ENCODE measurements around the gene PNPLA6. TPM values are rescaled to one million over a fixed set of nuclear protein-coding genes. Genes with fewer than 3 reads are reported as not detected.

PNPLA6 gene
- total RNA-seq, 4 donors from 2014 or later = 39.7 to 74.1 (median 50.1) TPM

GRCh38 chr19:7541828-7542443, 6.4 kb downstream of the PNPLA6 start:
- no peak overlapping the region for H3K4me3 ChIP-seq
- TF ChIP-seq, protein P1, sequence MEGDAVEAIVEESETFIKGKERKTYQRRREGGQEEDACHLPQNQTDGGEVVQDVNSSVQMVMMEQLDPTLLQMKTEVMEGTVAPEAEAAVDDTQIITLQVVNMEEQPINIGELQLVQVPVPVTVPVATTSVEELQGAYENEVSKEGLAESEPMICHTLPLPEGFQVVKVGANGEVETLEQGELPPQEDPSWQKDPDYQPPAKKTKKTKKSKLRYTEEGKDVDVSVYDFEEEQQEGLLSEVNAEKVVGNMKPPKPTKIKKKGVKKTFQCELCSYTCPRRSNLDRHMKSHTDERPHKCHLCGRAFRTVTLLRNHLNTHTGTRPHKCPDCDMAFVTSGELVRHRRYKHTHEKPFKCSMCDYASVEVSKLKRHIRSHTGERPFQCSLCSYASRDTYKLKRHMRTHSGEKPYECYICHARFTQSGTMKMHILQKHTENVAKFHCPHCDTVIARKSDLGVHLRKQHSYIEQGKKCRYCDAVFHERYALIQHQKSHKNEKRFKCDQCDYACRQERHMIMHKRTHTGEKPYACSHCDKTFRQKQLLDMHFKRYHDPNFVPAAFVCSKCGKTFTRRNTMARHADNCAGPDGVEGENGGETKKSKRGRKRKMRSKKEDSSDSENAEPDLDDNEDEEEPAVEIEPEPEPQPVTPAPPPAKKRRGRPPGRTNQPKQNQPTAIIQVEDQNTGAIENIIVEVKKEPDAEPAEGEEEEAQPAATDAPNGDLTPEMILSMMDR (IDR thresholded peaks at IDR 0.05) = no peak
- no peak for TF ChIP-seq POLR2A (IDR thresholded peaks at IDR 0.05)
- no peak for DNase-seq
- no peaks in the 10 kb centered on the region for H3K9me3 ChIP-seq
- H3K27me3 ChIP-seq = no peaks in the 10 kb centered on the region
- peaks cover 0 to 12% (median 0%) of the 10 kb centered on the region in 3 donors for H3K4me1 ChIP-seq
- peaks cover 24 to 99% (median 28%) of the 10 kb centered on the region in 3 donors for H3K36me3 ChIP-seq
- H3K27ac ChIP-seq = no peak overlapping the region
- WGBS, 2 donors = 94 to 95% methylated on average over 9 to 10 of the region's 11 CpGs
- intact Hi-C loops (cut with DNase I) = no loop called here

- DNase-seq = no peak
- H3K27ac ChIP-seq = peak overlapping the region in 1 of 4 donors; percentile 25
- 90 to 100% methylated on average over 1 to 4 of the region's 24 CpGs for WGBS, 2 donors
- H3K27me3 ChIP-seq = no peaks in the 10 kb centered on the region
- no peak overlapping the region for H3K4me3 ChIP-seq
- intact Hi-C loops (cut with DNase I) = no loop called here
- TF ChIP-seq, protein P1 (IDR thresholded peaks at IDR 0.05) = no peak
- TF ChIP-seq POLR2A (IDR thresholded peaks at IDR 0.05) = no peak
- peaks cover 0 to 10% (median 0%) of the 10 kb centered on the region in 3 donors for H3K4me1 ChIP-seq
- no peaks in the 10 kb centered on the region for H3K9me3 ChIP-seq
- peaks cover 24 to 91% (median 28%) of the 10 kb centered on the region in 3 donors for H3K36me3 ChIP-seq
Observed at GRCh38 chr19:7542556-7543348, 7.2 kb downstream of the PNPLA6 start.

DNA sequence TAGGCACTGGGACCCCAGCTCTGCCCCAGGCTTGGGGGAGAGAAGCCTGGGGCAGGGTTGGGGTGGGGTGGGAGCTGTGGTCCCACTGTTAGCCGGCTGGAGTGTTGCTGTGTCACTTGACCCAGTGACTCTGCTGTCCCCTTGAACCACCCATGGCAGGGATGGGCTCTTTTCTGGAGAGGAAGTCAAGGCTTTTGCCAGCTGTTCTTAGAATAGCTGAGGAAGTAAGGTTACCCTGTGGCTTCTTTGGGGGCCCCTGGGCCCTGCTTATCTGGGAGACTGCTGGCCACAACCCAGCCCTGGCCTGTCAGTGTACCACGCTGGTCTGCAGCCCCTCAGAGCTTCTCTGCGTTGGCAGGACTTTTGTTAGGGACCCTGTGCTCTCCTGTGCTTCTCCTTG, 9.1 kb downstream of the PNPLA6 start:
- no peaks in the 10 kb centered on the region for H3K9me3 ChIP-seq
- intact Hi-C loops (cut with DNase I) = no loop called here
- DNase-seq = no peak
- peaks cover 0 to 10% (median 0%) of the 10 kb centered on the region in 3 donors for H3K4me1 ChIP-seq
- peak overlapping the region in 3 of 4 donors; percentile 7 to 65 (median 50) for H3K27ac ChIP-seq
- TF ChIP-seq, protein P1 (IDR thresholded peaks at IDR 0.05) = no peak
- 78 to 92% methylated on average over 2 to 3 of the region's 3 CpGs for WGBS, 2 donors
- peaks cover 24 to 77% (median 28%) of the 10 kb centered on the region in 3 donors for H3K36me3 ChIP-seq
- no peaks in the 10 kb centered on the region for H3K27me3 ChIP-seq
- no peak overlapping the region for H3K4me3 ChIP-seq

- no peak for DNase-seq
- peak overlapping the region in 2 of 4 donors; percentile 19 to 50 for H3K27ac ChIP-seq
- H3K4me3 ChIP-seq = no peak overlapping the region
- H3K4me1 ChIP-seq = peaks cover 0 to 10% (median 0%) of the 10 kb centered on the region in 3 donors
- H3K9me3 ChIP-seq = no peaks in the 10 kb centered on the region
- TF ChIP-seq, protein P1 (IDR thresholded peaks at IDR 0.05) = no peak
- no peak for TF ChIP-seq POLR2A (IDR thresholded peaks at IDR 0.05)
- H3K36me3 ChIP-seq = peaks cover 20 to 77% (median 22%) of the 10 kb centered on the region in 3 donors
- intact Hi-C loops (cut with DNase I) = no loop called here
- 74 to 94% methylated on average over 5 to 6 of the region's 8 CpGs for WGBS, 2 donors
- H3K27me3 ChIP-seq = no peaks in the 10 kb centered on the region
Observed at GRCh38 chr19:7545300-7545699, 9.8 kb downstream of the PNPLA6 start.

- no peak overlapping the region for H3K4me3 ChIP-seq
- H3K9me3 ChIP-seq = no peaks in the 10 kb centered on the region
- no peaks in the 10 kb centered on the region for H3K27me3 ChIP-seq
- H3K27ac ChIP-seq = peak overlapping the region in 1 of 4 donors; percentile 50
- no peak for DNase-seq
- TF ChIP-seq POLR2A (IDR thresholded peaks at IDR 0.05) = no peak
- TF ChIP-seq, protein P1 (IDR thresholded peaks at IDR 0.05) = no peak
- H3K36me3 ChIP-seq = peaks cover 16 to 77% (median 17%) of the 10 kb centered on the region in 3 donors
- 30 to 33% methylated on average over 1 of the region's 1 CpG for WGBS, 2 donors
- H3K4me1 ChIP-seq = peaks cover 0 to 12% (median 0%) of the 10 kb centered on the region in 3 donors
- intact Hi-C loops (cut with DNase I) = no loop called here
Observed at GRCh38 chr19:7545904-7546303, 10.4 kb downstream of the PNPLA6 start.
